OCI-LY7 (cell line): Measurements from ENCODE around the gene SKA2. TPM values are rescaled to one million over a fixed set of nuclear protein-coding genes. Genes with fewer than 3 reads are reported as not detected.

ENCODE experiments used
- BruUV-seq: library from RNA; stranded (reverse); fragments of 400-500 nt; replicated peaks from 2 replicates; lab custom pipeline; 2021; lab: Mats Ljungman, UMichigan
- CTCF ChIA-PET: fragments of 300-600 bp; sonication (Branson Sonifier 250); formaldehyde crosslinking; loops from one replicate; lab custom pipeline; 2022; ENCODE audit warnings: antibody characterized with exemption; ENCODE audit not compliant: unreplicated experiment; lab: Charles Lee
- POLR2A ChIA-PET: fragments of 300-600 bp; sonication (Branson Sonifier 250); formaldehyde crosslinking; loops from one replicate; lab custom pipeline; 2022; ENCODE audit warnings: antibody characterized with exemption; lab: Charles Lee
- DNase-seq: peaks from one replicate; pipeline ENCODE4 v3.0.0-alpha.2; 2015; ENCODE audit warnings: low spot score
- H2AFZ ChIP-seq: fragments of 200-600 bp; sonication (generic), shearing (Covaris generic); 2 replicates; pipeline ENCODE4 v1.6.1; 2014; ENCODE audit warnings: mild to moderate bottlenecking, antibody characterized with exemption, low read length, moderate library complexity
- H3K27ac ChIP-seq: fragments of 200-600 bp; sonication (generic); 2 replicates; pipeline ENCODE4 v1.5.1; 2014; ENCODE audit warnings: mixed run types, low read depth, mild to moderate bottlenecking, moderate library complexity, low read length, inconsistent platforms; ENCODE audit not compliant: poor library complexity, severe bottlenecking
- H3K36me3 ChIP-seq: fragments of 200-600 bp; sonication (generic); 2 replicates; pipeline ENCODE4 v1.6.1; 2014; ENCODE audit warnings: mild to moderate bottlenecking, antibody characterized with exemption, low read length, moderate library complexity, mixed read lengths; ENCODE audit not compliant: insufficient read depth
- H3K4me1 ChIP-seq: fragments of 200-600 bp; sonication (generic); 2 replicates; pipeline ENCODE4 v1.5.1; 2014; ENCODE audit warnings: mild to moderate bottlenecking, low read length; ENCODE audit not compliant: insufficient read depth, poor library complexity, severe bottlenecking
- H3K4me2 ChIP-seq: fragments of 200-600 bp; sonication (generic); 2 replicates; pipeline ENCODE4 v1.6.1; 2014; ENCODE audit warnings: mild to moderate bottlenecking, low read length
- H3K4me3 ChIP-seq: fragments of 200-600 bp; sonication (generic); 2 replicates; pipeline ENCODE4 v1.5.1; 2014; ENCODE audit warnings: mild to moderate bottlenecking, low read depth, low read length; ENCODE audit not compliant: poor library complexity, severe bottlenecking
- H3K79me2 ChIP-seq: fragments of 200-600 bp; sonication (generic); 2 replicates; pipeline ENCODE4 v1.6.1; 2016; ENCODE audit warnings: low read depth, mild to moderate bottlenecking, low read length, moderate library complexity, mixed read lengths; ENCODE audit not compliant: insufficient read depth
- H3K9me2 ChIP-seq: fragments of 200-600 bp; sonication (generic); 2 replicates; pipeline ENCODE4 v1.6.1; 2016; ENCODE audit warnings: mild to moderate bottlenecking, low read length, mixed read lengths; ENCODE audit not compliant: insufficient read depth
- H3K9me3 ChIP-seq: fragments of 200-600 bp; sonication (generic); 2 replicates; pipeline ENCODE4 v1.6.1; 2014; ENCODE audit warnings: mild to moderate bottlenecking, mixed run types, low read length, mixed read lengths
- H4K20me1 ChIP-seq: fragments of 200-600 bp; sonication (generic); 2 replicates; pipeline ENCODE4 v1.6.1; 2014; ENCODE audit warnings: mild to moderate bottlenecking, antibody characterized with exemption, low read length, moderate library complexity, mixed read lengths; ENCODE audit not compliant: insufficient read depth
- EZH2phosphoT487 ChIP-seq: fragments of 200-600 bp; sonication (generic); IDR thresholded peaks from 2 replicates; pipeline ENCODE4 v1.6.1; 2018; ENCODE audit warnings: low read depth, borderline replicate concordance, mild to moderate bottlenecking, mixed run types, antibody characterized with exemption, low read length, moderate library complexity, mixed read lengths
- intact Hi-C: fragments of 100-400 bp; cut with micrococcal nuclease; formaldehyde crosslinking; loops from one replicate; pipeline ENCODE4 v1.10.0; 2022; ENCODE audit not compliant: unreplicated experiment
- total RNA-seq, 2 experiments: library from RNA; depleted of rRNA in 1 of 2; stranded (reverse); fragments of >200 nt in 1 of 2; shearing (Covaris generic) in 1 of 2; gene quantifications; 2 replicates each; pipeline ENCODE4 v1.2.3, GENCODE V29; 2014 to 2022
- TF ChIP-seq, protein P1 (sequence below): fragments of 200-600 bp; sonication (generic); conservative IDR thresholded peaks from 2 replicates; pipeline ENCODE4 v1.5.1; 2014; ENCODE audit warnings: mild to moderate bottlenecking, antibody characterized with exemption, low read length, moderate library complexity, mixed read lengths

SKA2 gene
- total RNA-seq, 2 experiments from 2014 or later = 82.5 to 106 TPM

- intact Hi-C loops = no loop called here
- ChIA-PET CTCF (no interaction called here), POLR2A (interaction anchor here (0.6 kb wide), 1 partner anchor 9 kb away, joined by 3 read pairs; no protein-coding TSS in a partner anchor)
Observed at GRCh38 chr17:59069856-59070255, 85.1 kb downstream of the SKA2 start.

DNA sequence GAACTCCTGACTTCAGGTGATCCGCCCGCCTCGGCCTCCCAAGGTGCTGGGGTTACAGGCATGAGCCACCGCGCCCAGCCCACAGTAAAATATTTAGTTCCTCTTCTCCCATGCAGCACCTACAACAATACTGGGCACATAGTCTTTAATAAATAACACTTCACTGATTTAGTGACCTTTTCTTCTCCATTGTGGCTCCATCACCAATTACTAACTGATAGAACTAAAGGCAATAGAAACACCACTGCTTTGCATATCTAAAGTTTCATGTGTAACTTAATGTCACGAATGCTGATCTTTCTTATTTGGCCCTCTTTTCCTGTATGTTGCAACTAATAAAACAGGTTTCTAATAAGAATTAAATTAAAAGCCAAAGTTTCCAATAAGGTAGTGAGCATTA is 87.2 kb downstream of the SKA2 start:
- no peak for DNase-seq
- Histone ChIP-seq H3K4me3 (no peak overlapping the region), H4K20me1 (no peaks in the 10 kb centered on the region), H3K79me2 (no peaks in the 10 kb centered on the region), H3K9me2 (no peaks in the 10 kb centered on the region), H3K36me3 (peaks cover 85% of the 10 kb centered on the region), H3K27ac (no peak overlapping the region), H3K4me1 (no peaks in the 10 kb centered on the region), H3K4me2 (no peak overlapping the region), H3K9me3 (no peaks in the 10 kb centered on the region), H2AFZ (no peak overlapping the region)
- no peak for TF ChIP-seq EZH2phosphoT487
- no TSS peak for BruUV-seq
- intact Hi-C loops = no loop called here
- CTCF ChIA-PET = no interaction called here
- POLR2A ChIA-PET = no interaction called here

More at GRCh38 chr17:59069856-59070255, 85.1 kb downstream of the SKA2 start:
- BruUV-seq = no TSS peak
- no peak overlapping the region for H3K4me3 ChIP-seq
- no peaks in the 10 kb centered on the region for H4K20me1 ChIP-seq
- H2AFZ ChIP-seq = no peak overlapping the region
- no peaks in the 10 kb centered on the region for H3K9me2 ChIP-seq
- no peaks in the 10 kb centered on the region for H3K9me3 ChIP-seq
- DNase-seq = no peak
- no peak overlapping the region for H3K4me2 ChIP-seq
- no peak for TF ChIP-seq EZH2phosphoT487
- TF ChIP-seq, protein P1, sequence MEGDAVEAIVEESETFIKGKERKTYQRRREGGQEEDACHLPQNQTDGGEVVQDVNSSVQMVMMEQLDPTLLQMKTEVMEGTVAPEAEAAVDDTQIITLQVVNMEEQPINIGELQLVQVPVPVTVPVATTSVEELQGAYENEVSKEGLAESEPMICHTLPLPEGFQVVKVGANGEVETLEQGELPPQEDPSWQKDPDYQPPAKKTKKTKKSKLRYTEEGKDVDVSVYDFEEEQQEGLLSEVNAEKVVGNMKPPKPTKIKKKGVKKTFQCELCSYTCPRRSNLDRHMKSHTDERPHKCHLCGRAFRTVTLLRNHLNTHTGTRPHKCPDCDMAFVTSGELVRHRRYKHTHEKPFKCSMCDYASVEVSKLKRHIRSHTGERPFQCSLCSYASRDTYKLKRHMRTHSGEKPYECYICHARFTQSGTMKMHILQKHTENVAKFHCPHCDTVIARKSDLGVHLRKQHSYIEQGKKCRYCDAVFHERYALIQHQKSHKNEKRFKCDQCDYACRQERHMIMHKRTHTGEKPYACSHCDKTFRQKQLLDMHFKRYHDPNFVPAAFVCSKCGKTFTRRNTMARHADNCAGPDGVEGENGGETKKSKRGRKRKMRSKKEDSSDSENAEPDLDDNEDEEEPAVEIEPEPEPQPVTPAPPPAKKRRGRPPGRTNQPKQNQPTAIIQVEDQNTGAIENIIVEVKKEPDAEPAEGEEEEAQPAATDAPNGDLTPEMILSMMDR = no peak
- H3K79me2 ChIP-seq = no peaks in the 10 kb centered on the region
- no peaks in the 10 kb centered on the region for H3K4me1 ChIP-seq
- peaks cover 85% of the 10 kb centered on the region for H3K36me3 ChIP-seq
- H3K27ac ChIP-seq = no peak overlapping the region

GRCh38 chr17:59067340-59067739 is 87.6 kb downstream of the SKA2 start:
- no peaks in the 10 kb centered on the region for H3K4me1 ChIP-seq
- ChIA-PET CTCF (no interaction called here), POLR2A (no interaction called here)
- H3K4me3 ChIP-seq = no peak overlapping the region
- H2AFZ ChIP-seq = no peak overlapping the region
- H3K4me2 ChIP-seq = no peak overlapping the region
- H3K27ac ChIP-seq = no peak overlapping the region
- BruUV-seq = no TSS peak
- H3K9me2 ChIP-seq = no peaks in the 10 kb centered on the region
- TF ChIP-seq, protein P1 = no peak
- no peak for TF ChIP-seq EZH2phosphoT487
- H3K9me3 ChIP-seq = no peaks in the 10 kb centered on the region
- no peak for DNase-seq
- peaks cover 85% of the 10 kb centered on the region for H3K36me3 ChIP-seq
- no peaks in the 10 kb centered on the region for H3K79me2 ChIP-seq
- intact Hi-C loops = no loop called here
- H4K20me1 ChIP-seq = no peaks in the 10 kb centered on the region
